Small intestine (tissue), 7 donors: Measurements from ENCODE around the gene SLC4A11. TPM values are rescaled to one million over a fixed set of nuclear protein-coding genes. Genes with fewer than 3 reads are reported as not detected.
A peak's percentile ranks its signal among the peaks of the same experiment; 100 is the strongest.
"Not testable (repeated sequence)": the region's sequence is repeated elsewhere in the genome, so short reads cannot be mapped to it uniquely, and the experiment has no call there.

Experiments used
- DNase-seq, 2 donors: peaks; one replicate each; pipeline versions ENCODE4 v3.0.0 to v3.0.0-alpha.2; 2013
- FAIRE-seq: peaks from 2 replicates; lab custom pipeline; 2012; peaks lifted over from hg19 to GRCh38; lab: Jason Lieb, UNC
- H3K27ac ChIP-seq, 3 donors: one replicate each; pipeline ENCODE4 v1.5.1; 2013; ENCODE audit warnings: low read length in 2 of 3, mild to moderate bottlenecking in 2 of 3, control low read depth in 1 of 3, inconsistent platforms in 1 of 3, low read depth in 1 of 3, moderate library complexity in 1 of 3
- H3K27me3 ChIP-seq, 3 donors: one replicate each; pipeline ENCODE4 v1.6.1; 2013; ENCODE audit warnings: low read length in 3 of 3, inconsistent platforms in 1 of 3; ENCODE audit not compliant: control insufficient read depth in 3 of 3, insufficient read depth in 3 of 3
- H3K36me3 ChIP-seq, 3 donors: one replicate each; pipeline ENCODE4 v1.6.1; 2013; ENCODE audit warnings: low read length in 3 of 3, inconsistent platforms in 1 of 3, low read depth in 1 of 3, mild to moderate bottlenecking in 1 of 3, moderate library complexity in 1 of 3; ENCODE audit not compliant: control insufficient read depth in 3 of 3, insufficient read depth in 2 of 3
- H3K4me1 ChIP-seq, 3 donors: one replicate each; pipeline ENCODE4 v1.6.1; 2013; ENCODE audit warnings: low read length in 2 of 3, inconsistent platforms in 1 of 3, low read depth in 1 of 3, mild to moderate bottlenecking in 1 of 3, moderate library complexity in 1 of 3; ENCODE audit not compliant: control insufficient read depth in 3 of 3, insufficient read depth in 2 of 3
- H3K4me3 ChIP-seq, 3 donors: one replicate each; pipeline ENCODE4 v1.5.1; 2013; ENCODE audit warnings: low read length in 3 of 3, control low read depth in 1 of 3, inconsistent platforms in 1 of 3, low read depth in 1 of 3, mild to moderate bottlenecking in 1 of 3, moderate library complexity in 1 of 3
- H3K9me3 ChIP-seq, 2 donors: one replicate each; pipeline ENCODE4 v1.6.1; 2013; ENCODE audit warnings: low read depth in 1 of 2, low read length in 1 of 2; ENCODE audit not compliant: control insufficient read depth in 2 of 2, insufficient read depth in 1 of 2
- WGBS, 3 donors: extraction: QIAGEN DNeasy Blood & Tissue Kit; methylation state at CpG; one replicate each; pipeline ENCODE4 v1.1.7; 2013; 5-methylcytosine and 5-hydroxymethylcytosine counted together
- polyA plus RNA-seq, 4 donors: library from polyadenylated mRNA; stranded (reverse) in 3 of 4; unstranded in 1 of 4; fragments of 200-250 nt in 3 of 4; fragments of 120-200 nt in 1 of 4; gene quantifications; one replicate each; pipeline versions ENCODE4 v1.2.1 to v1.2.3, GENCODE V29; 2013
- donor health status: healthy with polysubstance abuse.
- donor health status: control.
- donor health status: control.
- donor health status: Bipolar disorder and iron deficiency.
- donor health status: healthy.

The SLC4A11 gene
- polyA plus RNA-seq, 4 donors: 0.24 to 0.57 (median 0.36) TPM

GRCh38 chr20:3187861-3188260 lies 51.1 kb downstream of the SLC4A11 start:
- FAIRE-seq, H3K27ac ChIP-seq, H3K4me3 ChIP-seq, H3K27me3 ChIP-seq, H3K9me3 ChIP-seq, DNase-seq, H3K4me1 ChIP-seq: not testable (repeated sequence)
- WGBS, 3 donors: 95% methylated on average over 9 of the region's 9 CpGs
- H3K36me3 ChIP-seq: peaks cover 8 to 47% (median 9%) of the 10 kb centered on the region in 3 donors

- no peak overlapping the region for H3K27ac ChIP-seq
- no peak overlapping the region for H3K4me3 ChIP-seq
- H3K27me3 ChIP-seq: no peaks in the 10 kb centered on the region
- no peak for DNase-seq
- H3K4me1 ChIP-seq: no peaks in the 10 kb centered on the region
- WGBS, 3 donors: 86 to 94% (median 90%) methylated on average over 3 of the region's 3 CpGs
- H3K9me3 ChIP-seq: no peaks in the 10 kb centered on the region
- no peak for FAIRE-seq
- H3K36me3 ChIP-seq: peaks cover 0 to 15% (median 0%) of the 10 kb centered on the region in 3 donors
Measured at GRCh38 chr20:3183896-3184612, 54.9 kb downstream of the SLC4A11 start.

GRCh38 chr20:3182429-3182828 lies 56.6 kb downstream of the SLC4A11 start:
- not testable (repeated sequence) for H3K36me3 ChIP-seq, H3K27me3 ChIP-seq, FAIRE-seq, H3K4me1 ChIP-seq, H3K27ac ChIP-seq, H3K9me3 ChIP-seq, H3K4me3 ChIP-seq, DNase-seq
- 93 to 100% (median 93%) methylated on average over 5 of the region's 5 CpGs for WGBS, 3 donors

GRCh38 chr20:3181270-3181669 lies 57.7 kb downstream of the SLC4A11 start:
- WGBS, 3 donors: 14 to 40% (median 24%) methylated on average over 5 of the region's 5 CpGs

GRCh38 chr20:3180319-3180718 lies 58.7 kb downstream of the SLC4A11 start:
- H3K27me3 ChIP-seq: no peaks in the 10 kb centered on the region
- no peak overlapping the region for H3K27ac ChIP-seq
- H3K9me3 ChIP-seq: no peaks in the 10 kb centered on the region
- peaks cover 0 to 9% (median 0%) of the 10 kb centered on the region in 3 donors for H3K36me3 ChIP-seq
- FAIRE-seq (no peak), DNase-seq (no peak)
- H3K4me3 ChIP-seq: no peak overlapping the region
- no peaks in the 10 kb centered on the region for H3K4me1 ChIP-seq
- WGBS, 3 donors: 63 to 77% (median 73%) methylated on average over 4 of the region's 4 CpGs

More at GRCh38 chr20:3181270-3181669, 57.7 kb downstream of the SLC4A11 start:
- Histone ChIP-seq H3K4me1 (no peaks in the 10 kb centered on the region), H3K9me3 (no peaks in the 10 kb centered on the region), H3K4me3 (no peak overlapping the region), H3K27me3 (no peaks in the 10 kb centered on the region), H3K36me3 (peaks cover 0 to 6% (median 0%) of the 10 kb centered on the region in 3 donors), H3K27ac (no peak overlapping the region)
- DNase-seq (peak; percentile 71 to 81), FAIRE-seq (no peak)

- WGBS, 3 donors: 36 to 62% (median 45%) methylated on average over 8 of the region's 8 CpGs
- FAIRE-seq: no peak
- peaks cover 0 to 8% (median 2%) of the 10 kb centered on the region in 3 donors for H3K27me3 ChIP-seq
- H3K27ac ChIP-seq: no peak overlapping the region
- H3K9me3 ChIP-seq: no peaks in the 10 kb centered on the region
- no peak overlapping the region for H3K4me3 ChIP-seq
- peaks cover 0 to 9% (median 0%) of the 10 kb centered on the region in 3 donors for H3K36me3 ChIP-seq
- DNase-seq: no peak
- peaks cover 0 to 4% (median 0%) of the 10 kb centered on the region in 3 donors for H3K4me1 ChIP-seq
Measured at GRCh38 chr20:3177746-3178485, 61.1 kb downstream of the SLC4A11 start.

Other genes with a start within 250 kb of the SLC4A11 start
- under 1 TPM in 2 of 4 donors, not detected in 2; 0.15 to 0.83 TPM for gene GNRH2, start 195.6 kb downstream of the SLC4A11 start, polyA plus RNA-seq
- 10 to 100 TPM; 58.4 to 77.5 (median 66.9) TPM for gene MRPS26, start 193.1 kb downstream of the SLC4A11 start, polyA plus RNA-seq
- 10 to 100 TPM in 2 of 4 donors, 1 to 10 TPM in 2; 2.7 to 45.8 (median 20.9) TPM for gene OXT, start 167.6 kb downstream of the SLC4A11 start, polyA plus RNA-seq
- 1 to 10 TPM in 1 of 4 donors, under 1 TPM in 1, not detected in 2; 0.40 to 2.7 TPM for gene AVP, start 154.5 kb downstream of the SLC4A11 start, polyA plus RNA-seq
- gene FASTKD5, start 79.3 kb downstream of the SLC4A11 start, polyA plus RNA-seq: 10 to 100 TPM; 11.3 to 16.1 (median 13.1) TPM
- 1 to 10 TPM; 4.0 to 5.9 (median 4.4) TPM for gene UBOX5, start 79.3 kb downstream of the SLC4A11 start, polyA plus RNA-seq
- gene LZTS3, start 65.6 kb downstream of the SLC4A11 start, polyA plus RNA-seq: 10 to 100 TPM in 2 of 4 donors, 1 to 10 TPM in 2; 7.3 to 19.9 (median 13.1) TPM
- 10 to 100 TPM; 37.1 to 96.9 (median 69.9) TPM for gene DDRGK1, start 34.5 kb downstream of the SLC4A11 start, polyA plus RNA-seq
- 10 to 100 TPM; 60.3 to 97.0 (median 69.7) TPM for gene ITPA, start 29.7 kb downstream of the SLC4A11 start, polyA plus RNA-seq
- gene DNAAF9, start 168.5 kb upstream of the SLC4A11 start, polyA plus RNA-seq: 1 to 10 TPM; 1.4 to 9.6 (median 3.5) TPM
- 100 to 1,000 TPM in 1 of 4 donors, 10 to 100 TPM in 3; 11.4 to 126 (median 19.3) TPM for gene ATRN, start 231.8 kb upstream of the SLC4A11 start, polyA plus RNA-seq